ENCODE data around the gene KLF9.

- TF ChIP-seq CTCF (IDR thresholded peaks at IDR 0.05) (no peak), POLR2A (IDR thresholded peaks at IDR 0.05) (no peak)
Measured at GRCh38 chr9:70422371-70423043, 8.1 kb upstream of the KLF9 start.
